VCaP (cell line): ENCODE results near the gene GDF2.

ENCODE experiments used
- H3K27ac ChIP-seq: fragments of 450-650 bp; 2 replicates; pipeline ENCODE4 v1.5.1; 2017
- CTCF ChIP-seq: fragments of 450-650 bp; conservative IDR thresholded peaks from 2 replicates; pipeline ENCODE4 v1.5.1; 2017; ENCODE audit warnings: mild to moderate bottlenecking, moderate library complexity

The GDF2 gene

GRCh38 chr10:47334466-47335295 is 12.4 kb downstream of the GDF2 start:
- H3K27ac ChIP-seq, result no peak overlapping the region
- TF ChIP-seq CTCF, result no peak

GRCh38 chr10:47335906-47336305 is 13.7 kb downstream of the GDF2 start:
- H3K27ac ChIP-seq, result no peak overlapping the region
- TF ChIP-seq CTCF, result no peak

- no peak for TF ChIP-seq CTCF
- H3K27ac ChIP-seq, result no peak overlapping the region
These were observed 14.3 kb downstream of the GDF2 start for GRCh38 chr10:47336387-47337134.

- no peak for TF ChIP-seq CTCF
- H3K27ac ChIP-seq, result no peak overlapping the region
These were observed 15.1 kb downstream of the GDF2 start for GRCh38 chr10:47337310-47337709.

- H3K27ac ChIP-seq, result no peak overlapping the region
- no peak for TF ChIP-seq CTCF
These were observed 17.0 kb downstream of the GDF2 start for GRCh38 chr10:47339186-47339735.

- H3K27ac ChIP-seq, result no peak overlapping the region
- TF ChIP-seq CTCF, result no peak
These were observed 17.7 kb downstream of the GDF2 start for GRCh38 chr10:47339759-47340607.
